ENCODE results near the gene VAV1. TPM values are rescaled to one million over a fixed set of nuclear protein-coding genes. Genes with fewer than 3 reads are reported as not detected.

Gene VAV1, protein sequence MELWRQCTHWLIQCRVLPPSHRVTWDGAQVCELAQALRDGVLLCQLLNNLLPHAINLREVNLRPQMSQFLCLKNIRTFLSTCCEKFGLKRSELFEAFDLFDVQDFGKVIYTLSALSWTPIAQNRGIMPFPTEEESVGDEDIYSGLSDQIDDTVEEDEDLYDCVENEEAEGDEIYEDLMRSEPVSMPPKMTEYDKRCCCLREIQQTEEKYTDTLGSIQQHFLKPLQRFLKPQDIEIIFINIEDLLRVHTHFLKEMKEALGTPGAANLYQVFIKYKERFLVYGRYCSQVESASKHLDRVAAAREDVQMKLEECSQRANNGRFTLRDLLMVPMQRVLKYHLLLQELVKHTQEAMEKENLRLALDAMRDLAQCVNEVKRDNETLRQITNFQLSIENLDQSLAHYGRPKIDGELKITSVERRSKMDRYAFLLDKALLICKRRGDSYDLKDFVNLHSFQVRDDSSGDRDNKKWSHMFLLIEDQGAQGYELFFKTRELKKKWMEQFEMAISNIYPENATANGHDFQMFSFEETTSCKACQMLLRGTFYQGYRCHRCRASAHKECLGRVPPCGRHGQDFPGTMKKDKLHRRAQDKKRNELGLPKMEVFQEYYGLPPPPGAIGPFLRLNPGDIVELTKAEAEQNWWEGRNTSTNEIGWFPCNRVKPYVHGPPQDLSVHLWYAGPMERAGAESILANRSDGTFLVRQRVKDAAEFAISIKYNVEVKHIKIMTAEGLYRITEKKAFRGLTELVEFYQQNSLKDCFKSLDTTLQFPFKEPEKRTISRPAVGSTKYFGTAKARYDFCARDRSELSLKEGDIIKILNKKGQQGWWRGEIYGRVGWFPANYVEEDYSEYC
- 2.5 TPM for total RNA-seq

DNA sequence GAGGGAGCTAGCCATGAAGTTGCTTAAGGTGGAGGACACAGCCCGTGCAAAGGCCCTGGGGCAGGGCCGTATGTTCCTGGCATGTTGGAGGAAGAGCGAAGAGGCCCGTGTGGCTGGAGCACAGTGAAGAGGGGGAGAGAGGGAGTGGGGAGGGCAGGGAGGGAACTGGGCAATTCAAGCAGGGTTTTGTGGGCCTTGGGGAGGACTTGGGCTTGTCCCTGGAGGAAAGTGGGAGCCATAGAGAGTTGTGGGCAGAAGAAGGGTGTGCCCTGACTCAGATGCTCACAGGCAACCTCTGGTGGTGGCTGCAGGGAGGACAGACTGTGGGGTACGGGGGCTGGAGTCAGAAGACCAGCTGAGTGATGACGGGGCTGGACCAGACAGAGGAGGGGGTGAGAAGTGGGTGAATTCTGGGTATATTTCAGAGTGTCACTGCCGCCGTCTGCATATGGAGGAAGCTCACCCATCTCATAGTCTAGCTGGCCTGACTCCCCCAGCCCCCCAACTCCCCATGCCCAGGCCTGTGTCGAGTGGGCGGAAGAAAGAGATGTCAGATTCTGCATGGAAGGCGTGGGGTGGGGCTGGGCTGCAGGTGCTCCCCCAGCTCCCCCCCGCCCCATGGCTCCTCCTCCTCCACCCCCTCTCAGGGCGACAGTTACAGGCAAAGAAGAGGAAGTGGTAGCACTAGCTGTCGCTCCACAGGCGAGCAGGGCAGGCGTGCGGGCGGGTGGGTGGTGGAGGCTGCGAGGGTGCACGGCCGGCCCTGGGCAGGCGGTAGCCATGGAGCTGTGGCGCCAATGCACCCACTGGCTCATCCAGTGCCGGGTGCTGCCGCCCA lies at the start of gene VAV1:
TSS of gene VAV1 (plus strand) at position 681 of the 838 bp plus-strand sequence. CDS start at position 781, 100 bp downstream.
- DNase-seq: no peak

- no peak for DNase-seq
Observed at GRCh38 chr19:6723108-6723618, 49.3 kb upstream of the VAV1 start.

GRCh38 chr19:6723738-6724137 lies 48.8 kb upstream of the VAV1 start:
- no peak for DNase-seq

GRCh38 chr19:6724631-6725492 lies 47.6 kb upstream of the VAV1 start:
- DNase-seq: no peak

DNA sequence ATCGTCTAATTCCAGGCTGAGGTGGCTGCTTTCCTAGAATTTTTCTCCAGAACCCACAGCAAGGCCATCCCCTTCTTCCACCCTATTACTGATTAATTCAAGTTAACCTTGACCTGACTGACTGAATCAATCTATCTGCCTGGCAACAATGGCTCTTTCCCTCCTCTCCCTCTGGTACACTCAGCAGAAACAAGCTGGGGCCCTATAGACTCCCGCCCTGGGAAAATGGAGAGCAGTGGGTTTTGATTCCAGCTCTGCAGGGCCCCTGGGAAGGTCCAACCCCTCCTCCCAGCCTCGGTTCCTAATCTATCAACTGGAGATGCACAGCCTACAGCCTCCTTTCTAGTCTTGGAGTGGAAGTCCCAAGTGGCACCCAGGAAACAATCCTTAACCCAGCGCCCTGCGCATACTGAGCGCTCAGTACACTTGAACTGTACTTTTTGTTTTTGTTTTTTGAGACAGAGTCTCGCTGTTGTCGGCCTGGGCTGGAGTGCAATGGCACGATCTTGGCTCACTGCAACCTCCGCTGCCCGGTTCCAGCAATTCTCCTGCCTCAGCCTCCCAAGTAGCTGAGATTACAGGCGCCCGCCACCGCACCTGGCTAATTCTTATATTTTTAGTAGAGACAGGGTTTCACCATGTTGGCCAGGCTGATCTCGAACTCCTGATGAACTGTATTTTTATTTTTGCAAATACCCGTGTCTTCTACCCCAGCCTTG lies 46.8 kb upstream of the VAV1 start:
- no peak for DNase-seq

GRCh38 chr19:6728346-6728745 lies 44.2 kb upstream of the VAV1 start:
- DNase-seq: no peak

- DNase-seq: no peak
Observed at GRCh38 chr19:6729573-6730152, 42.8 kb upstream of the VAV1 start.

DNA sequence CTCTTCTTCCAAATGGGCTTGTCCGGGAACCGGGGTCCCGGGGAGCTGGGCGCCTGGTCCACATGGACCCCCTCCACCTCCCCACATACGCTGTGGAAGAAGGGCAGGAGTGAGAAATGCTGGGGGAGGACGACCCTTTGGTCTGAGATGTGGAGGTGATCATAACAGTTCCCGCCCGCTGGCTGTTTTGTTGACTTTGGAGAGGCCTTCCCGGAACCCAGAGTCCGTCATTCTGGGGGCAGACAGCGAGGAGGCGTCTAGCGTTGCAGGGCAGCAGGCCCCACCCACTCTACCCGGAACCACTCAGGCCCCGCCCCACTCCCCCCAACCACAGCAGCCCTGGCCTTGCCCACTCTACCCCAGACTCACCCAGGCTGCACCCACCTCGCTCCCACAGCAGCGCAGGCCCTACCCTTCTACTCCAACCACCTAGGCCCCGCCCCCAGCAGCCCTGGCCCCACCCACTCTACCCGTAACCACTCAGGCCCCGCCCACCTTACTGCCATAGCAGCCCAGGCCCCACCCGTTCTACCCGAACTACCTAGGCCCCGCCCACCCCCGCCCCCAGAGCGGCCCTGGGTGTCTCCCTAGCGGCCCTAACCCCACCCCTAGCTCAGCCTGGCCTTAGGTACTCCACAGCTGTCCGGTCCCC lies 42.2 kb upstream of the VAV1 start:
- no peak for DNase-seq

DNA sequence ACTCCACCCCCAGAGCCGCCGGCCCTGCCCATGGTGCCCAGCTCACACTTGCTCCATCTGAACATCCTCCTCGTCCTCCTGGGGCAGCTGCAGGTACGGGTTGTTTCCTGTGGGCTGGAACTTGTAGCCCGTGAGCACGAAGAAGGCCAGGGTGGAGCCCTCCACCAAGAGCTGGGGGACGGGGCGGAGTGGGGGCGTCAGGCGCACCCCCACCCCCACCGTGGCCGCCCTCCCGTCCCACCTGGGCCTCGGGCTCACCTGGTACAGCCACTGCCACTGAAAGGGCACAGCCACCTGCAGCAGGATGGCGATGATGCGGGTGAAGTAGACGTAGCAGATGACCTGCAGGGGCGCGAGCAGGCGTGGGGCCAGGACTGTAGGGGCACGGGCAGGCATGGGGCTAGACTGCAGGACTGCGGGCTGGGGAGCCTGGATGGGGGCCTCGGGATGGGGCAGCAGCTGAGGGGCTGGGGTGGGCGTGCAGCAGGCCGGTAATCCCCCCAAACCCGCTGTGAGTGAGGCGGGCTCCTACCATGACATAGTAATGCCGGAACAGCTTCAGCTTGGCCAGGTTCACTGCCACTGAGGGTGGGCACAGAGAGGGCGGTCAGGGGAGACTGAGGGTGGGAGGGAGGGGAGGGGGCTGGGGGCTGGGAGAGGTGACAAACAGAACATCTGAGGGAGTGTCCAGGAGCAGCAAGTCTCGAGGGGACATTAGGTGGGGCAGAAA lies 41.4 kb upstream of the VAV1 start:
- DNase-seq: no peak

DNA sequence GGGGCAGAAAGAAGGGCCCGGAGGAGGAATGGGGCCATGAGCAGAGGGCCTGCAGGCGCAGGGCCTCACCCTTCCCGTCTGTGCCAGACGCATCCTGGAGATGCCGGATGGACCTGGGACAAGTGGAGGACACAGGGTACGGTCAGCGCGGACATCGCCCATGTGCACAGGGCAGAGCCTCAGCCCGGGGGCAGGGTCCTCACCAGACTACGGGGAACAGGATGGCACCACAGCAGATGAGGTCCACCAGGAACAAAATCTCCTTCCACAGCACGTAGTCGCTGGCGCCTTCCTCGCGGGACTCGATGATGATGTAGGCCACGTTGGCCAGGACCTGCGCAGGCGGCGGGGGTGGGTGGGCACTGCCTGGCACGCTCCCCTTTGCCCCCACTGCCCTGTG lies 40.7 kb upstream of the VAV1 start:
- DNase-seq: no peak

DNA sequence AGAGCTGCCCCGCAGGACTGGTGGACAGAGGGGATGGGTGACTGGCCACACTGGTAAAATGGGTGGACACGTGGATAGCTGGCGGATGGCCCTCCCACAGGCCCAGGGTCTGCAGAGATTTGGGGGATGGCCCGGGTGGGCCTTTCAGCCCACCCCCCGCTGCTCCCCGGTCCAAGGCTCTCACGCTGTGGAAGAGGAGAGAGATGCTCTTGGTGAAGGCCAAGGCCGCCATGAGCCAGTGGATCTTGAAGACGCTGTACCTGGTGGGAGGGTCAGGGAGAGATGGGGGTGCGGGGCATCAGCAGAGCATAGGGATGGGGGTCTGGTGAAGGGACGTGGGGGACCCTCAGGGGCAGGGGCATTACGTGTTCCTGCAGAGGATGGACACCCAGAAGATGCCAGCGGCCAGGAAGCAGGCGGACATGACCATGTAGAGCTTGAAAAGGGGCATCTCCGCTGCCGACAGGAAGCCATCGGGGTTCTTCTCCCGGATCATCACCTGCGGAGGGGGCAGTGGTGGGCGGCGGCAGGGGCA lies 39.6 kb upstream of the VAV1 start:
- no peak for DNase-seq

DNA sequence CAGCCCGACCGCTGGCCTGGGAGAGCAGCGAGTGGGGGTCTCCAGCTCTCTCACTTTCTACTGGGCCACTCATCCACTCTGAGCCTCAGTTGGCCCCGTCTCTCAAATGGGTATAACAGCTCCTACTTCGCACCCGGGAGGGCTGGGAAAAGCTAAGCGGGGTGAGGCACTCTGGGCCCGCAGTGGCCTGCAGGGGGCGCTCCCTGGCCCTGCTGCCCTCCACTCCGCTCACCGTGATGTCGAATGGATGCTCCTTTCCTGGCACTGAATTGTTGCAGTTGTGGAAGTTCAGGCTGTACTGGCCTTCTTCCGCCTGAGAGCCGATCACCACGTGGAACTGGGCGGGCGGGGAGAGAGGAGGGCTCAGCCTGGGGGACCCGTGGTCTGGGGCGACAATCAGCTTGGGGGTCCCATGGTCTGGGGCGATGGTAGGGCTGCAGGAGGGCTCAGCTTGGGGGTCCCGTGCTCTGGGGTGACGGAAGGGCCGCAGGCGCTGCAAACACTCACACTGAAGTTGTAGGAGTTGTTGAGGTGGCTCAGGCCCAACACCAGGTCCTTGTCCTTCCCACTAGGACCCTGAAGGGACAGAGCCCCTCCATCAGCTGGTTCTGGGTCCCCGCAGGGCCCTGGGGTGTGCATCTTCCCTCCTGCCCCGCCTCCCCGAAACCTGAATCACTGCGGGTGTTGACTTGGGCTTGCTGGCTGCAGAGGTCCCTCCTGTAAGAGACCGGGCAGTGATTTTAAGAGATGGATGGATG lies 39.0 kb upstream of the VAV1 start:
- DNase-seq: no peak

- DNase-seq: no peak
Observed at GRCh38 chr19:6734096-6734696, 38.3 kb upstream of the VAV1 start.

DNA sequence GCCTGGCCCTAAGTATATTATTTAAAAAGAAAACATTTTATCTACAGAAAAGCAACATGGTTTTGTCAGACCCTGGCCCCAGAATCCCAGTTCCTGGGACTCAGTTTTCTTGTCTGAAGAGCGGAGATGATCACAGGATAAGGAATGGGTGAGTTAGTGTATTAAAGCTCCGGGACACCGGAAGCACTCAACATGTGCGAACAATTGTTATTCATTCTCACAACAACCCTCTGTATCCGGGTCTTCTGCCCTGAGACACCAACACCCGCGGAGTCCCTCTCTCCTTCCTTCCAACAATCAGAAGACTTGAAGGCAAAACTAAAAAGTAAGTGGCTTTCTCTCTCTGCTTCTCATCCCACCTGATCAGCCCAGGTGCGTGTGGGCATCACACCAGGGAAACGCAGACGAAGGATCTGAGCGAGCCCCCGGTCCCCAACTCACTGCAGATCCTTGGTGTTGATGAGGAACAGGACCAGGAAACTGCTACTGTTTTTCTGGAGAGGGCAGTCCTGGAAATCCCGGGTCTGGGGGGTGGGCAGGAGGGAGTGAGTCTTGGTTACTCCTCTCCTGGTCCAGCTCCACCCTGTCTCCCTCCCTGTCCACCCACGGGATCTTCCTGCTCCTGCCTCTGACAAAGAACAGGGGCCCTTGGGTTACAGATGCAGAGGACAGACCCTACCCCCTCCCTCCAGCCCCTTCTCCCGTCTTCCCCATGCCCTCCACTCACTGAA lies 37.2 kb upstream of the VAV1 start:
- no peak for DNase-seq

DNA sequence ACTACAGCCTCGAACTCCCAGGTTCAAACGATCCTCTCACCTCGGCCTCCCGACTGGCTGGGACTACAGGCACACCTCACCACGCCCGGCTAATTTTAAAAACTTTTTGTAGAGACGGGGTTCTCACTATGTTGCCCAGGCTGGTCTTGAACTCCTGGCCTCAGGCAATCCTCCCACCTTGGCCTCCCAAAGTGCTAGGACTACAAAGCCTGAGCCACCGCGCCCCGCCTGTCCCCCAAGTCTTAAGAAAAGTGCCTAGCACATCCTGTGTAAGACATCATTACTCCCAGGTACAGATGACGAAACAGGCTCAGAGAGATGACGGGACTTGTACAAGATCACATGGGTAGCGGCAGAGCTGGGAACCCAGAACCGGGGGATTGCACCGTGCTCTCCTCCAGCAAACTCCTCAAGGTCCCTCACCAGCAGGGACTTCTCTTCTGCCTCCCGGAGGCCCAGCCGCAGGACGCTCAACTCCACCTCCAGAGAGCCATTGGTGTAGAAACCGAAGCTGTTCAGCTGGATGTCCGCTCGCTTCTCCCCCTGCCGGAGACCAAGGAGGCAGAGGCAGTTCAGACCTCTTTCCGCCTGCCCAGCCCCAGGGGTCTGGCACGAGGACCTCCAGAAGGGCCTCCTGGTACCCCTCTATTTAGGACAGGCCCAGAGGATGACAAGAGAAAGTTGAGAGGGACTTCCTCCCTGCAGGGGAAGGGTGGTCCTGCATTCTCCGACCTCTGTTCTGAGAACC lies 36.2 kb upstream of the VAV1 start:
- peak; percentile 43 for DNase-seq

- no peak for DNase-seq
Observed at GRCh38 chr19:6736917-6737283, 35.6 kb upstream of the VAV1 start.

Data from occipital lobe (tissue), 2 donors.